HG03045 (cell line): ENCODE data around the gene NTN1.

Source experiments
- ATAC-seq: cut with Tn5 transposase; IDR thresholded peaks from one replicate; pipeline ENCODE4 v1.9.1; 2021; ENCODE audit warnings: mild to moderate bottlenecking, moderate library complexity; ENCODE audit not compliant: unreplicated experiment

The NTN1 gene

DNA sequence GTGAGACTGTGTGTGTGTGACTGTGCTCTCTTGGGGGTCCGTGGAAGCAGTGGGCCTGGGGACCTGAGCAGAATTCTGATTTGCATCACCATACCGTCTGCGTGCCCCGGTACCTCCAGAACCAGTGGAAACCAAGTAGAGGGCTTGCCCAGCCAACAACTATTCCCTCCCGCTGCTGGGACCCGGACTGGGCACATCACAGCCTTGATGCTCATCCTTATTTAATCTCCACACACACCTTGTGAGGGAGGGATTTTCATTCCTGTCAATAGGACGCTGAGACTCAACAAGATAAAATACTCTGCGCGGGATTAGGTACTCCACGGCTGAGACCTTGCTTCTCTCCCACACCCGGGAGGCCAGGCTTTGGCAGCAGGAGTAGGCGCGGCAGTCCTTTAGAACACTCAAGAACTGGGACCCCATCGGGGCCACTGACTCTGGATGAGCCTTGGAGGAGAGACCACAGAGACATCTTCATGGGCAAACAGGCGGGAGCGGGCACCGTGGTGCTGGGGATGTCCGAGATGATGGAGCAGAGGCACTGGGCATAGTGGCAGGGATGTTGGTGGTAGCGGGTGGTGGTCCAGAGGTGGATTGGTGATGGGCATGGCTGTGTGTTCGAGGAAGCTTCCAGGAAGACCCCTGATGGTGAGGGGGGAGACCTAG lies 208.0 kb downstream of the NTN1 start:
- no peak for ATAC-seq

GRCh38 chr17:9229826-9230201 lies 208.5 kb downstream of the NTN1 start:
- no peak for ATAC-seq

- no peak for ATAC-seq
These were observed 209.0 kb downstream of the NTN1 start for GRCh38 chr17:9230346-9230745.

- ATAC-seq: no peak
These were observed 209.6 kb downstream of the NTN1 start for GRCh38 chr17:9230861-9231260.

DNA sequence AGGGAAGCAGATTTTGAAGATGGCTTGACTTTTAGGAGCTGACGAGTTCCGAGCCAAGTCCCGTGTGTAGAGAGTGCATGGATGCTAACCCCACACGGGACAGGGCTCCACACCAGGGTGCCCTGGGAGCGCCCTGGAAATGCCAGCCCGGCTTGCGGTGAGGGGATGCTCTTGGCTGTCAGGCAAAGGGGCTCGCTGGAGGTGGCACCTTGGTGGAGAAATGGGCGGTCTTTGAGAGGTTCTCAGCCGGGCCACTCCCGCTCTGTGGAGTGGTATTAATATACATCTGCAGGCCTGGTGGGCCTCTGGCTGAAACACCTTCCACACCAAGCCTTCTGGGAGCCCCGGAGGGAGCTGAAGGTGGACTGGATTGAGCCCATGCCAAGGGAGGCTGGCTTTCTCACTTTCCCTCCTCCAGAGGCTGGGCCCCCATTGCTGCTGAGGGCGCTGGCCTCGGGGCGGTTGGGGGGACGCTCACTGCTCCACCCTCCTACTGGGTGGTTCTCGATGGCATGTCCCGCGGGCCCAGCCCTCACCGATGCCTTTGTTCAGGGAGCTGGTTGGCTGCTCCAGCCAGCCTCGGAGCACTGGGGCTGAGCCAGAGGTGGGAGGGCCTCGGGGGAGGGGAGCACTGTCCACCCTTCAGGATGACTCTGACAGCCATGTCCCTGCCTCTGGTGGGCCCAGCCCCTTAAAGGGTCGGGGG lies 210.3 kb downstream of the NTN1 start:
- ATAC-seq: no peak

GRCh38 chr17:9232155-9232475 lies 210.8 kb downstream of the NTN1 start:
- no peak for ATAC-seq

DNA sequence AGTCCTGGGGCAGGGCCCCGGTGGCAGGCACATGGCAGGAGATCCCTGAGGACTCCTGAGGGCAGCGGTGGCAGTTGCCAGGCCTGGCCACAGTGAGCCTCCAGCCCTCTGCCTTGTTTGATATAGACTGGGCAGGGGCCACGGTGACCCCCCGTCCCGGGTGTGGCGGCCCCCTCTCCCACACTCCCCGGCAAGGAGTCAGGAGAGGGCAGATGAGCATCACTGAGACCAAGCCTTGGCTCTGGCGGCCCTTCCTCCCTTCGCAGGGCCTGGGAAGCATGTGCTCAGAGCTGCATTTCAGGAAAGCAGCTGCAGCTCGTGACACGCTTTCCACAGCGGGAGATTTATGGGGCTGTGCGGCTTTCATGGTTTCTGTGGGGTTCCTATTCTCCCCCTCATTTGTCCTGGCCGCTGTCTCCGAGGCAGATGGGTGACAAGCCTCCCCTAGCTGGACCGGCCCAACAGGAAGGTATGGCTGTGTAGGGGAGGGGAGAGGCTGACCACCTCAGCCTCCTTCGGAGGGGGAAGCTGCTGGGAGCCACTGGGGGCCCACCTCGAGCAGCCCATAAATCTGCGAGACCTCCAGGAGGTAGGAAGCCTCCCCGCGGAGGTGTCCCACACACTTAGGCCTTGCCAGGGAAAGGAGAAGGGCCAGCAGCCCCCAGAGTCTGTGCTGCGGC lies 211.4 kb downstream of the NTN1 start:
- no peak for ATAC-seq

DNA sequence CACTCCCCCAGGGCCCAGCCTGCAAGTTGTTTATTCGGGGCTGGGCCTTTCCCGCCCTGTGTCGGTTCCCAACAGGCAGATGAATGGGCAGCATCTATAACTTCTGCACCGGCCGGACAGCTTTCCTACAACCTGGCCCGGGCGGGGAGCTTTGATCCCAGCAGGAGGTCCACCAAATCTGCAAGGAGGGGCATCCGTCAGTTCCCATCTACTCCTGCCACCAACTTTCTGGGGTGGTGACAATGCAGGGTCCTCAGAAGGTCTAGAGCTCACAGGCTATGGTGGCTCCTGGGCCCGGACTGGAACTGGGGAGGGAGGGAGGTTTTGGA lies 211.9 kb downstream of the NTN1 start:
- ATAC-seq: no peak

- no peak for ATAC-seq
These were observed 212.5 kb downstream of the NTN1 start for GRCh38 chr17:9233761-9234160.

- no peak for ATAC-seq
These were observed 213.2 kb downstream of the NTN1 start for GRCh38 chr17:9234389-9234945.

GRCh38 chr17:9235346-9235745 lies 214.0 kb downstream of the NTN1 start:
- ATAC-seq: no peak

GRCh38 chr17:9236286-9237052 lies 215.2 kb downstream of the NTN1 start:
- no peak for ATAC-seq

GRCh38 chr17:9237053-9237410 lies 215.7 kb downstream of the NTN1 start:
- no peak for ATAC-seq

DNA sequence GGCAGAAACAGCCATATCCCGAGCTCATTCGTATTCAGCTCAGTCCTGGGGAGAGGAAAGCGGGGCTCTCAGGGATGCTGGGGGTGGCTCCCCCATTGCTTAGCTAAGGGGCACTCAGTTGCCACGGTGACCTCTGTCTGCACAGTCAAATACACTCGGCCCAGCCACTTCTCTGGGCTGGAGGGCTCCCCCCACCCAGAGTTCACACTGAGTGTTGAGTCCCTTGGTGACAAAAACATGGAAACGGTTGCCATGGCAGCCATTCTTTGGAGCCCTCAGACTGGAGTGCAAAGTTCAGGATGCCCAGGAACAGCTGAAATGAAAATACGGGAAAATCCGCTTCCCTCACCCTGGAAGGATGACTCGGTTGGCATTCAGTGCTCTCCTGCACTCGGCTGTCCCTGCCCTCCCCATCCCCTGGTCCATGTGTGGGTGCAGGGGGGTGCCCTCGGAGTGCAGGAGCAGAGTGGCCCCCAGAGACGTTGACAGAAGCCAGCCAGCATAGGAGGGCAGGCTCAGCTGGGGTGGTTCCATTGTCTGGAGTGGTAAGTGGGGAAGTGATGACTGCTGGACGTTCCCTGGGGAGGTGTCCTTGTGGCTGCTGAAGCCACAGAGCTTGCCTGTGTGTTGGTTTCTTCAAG lies 216.5 kb downstream of the NTN1 start:
- ATAC-seq: no peak

DNA sequence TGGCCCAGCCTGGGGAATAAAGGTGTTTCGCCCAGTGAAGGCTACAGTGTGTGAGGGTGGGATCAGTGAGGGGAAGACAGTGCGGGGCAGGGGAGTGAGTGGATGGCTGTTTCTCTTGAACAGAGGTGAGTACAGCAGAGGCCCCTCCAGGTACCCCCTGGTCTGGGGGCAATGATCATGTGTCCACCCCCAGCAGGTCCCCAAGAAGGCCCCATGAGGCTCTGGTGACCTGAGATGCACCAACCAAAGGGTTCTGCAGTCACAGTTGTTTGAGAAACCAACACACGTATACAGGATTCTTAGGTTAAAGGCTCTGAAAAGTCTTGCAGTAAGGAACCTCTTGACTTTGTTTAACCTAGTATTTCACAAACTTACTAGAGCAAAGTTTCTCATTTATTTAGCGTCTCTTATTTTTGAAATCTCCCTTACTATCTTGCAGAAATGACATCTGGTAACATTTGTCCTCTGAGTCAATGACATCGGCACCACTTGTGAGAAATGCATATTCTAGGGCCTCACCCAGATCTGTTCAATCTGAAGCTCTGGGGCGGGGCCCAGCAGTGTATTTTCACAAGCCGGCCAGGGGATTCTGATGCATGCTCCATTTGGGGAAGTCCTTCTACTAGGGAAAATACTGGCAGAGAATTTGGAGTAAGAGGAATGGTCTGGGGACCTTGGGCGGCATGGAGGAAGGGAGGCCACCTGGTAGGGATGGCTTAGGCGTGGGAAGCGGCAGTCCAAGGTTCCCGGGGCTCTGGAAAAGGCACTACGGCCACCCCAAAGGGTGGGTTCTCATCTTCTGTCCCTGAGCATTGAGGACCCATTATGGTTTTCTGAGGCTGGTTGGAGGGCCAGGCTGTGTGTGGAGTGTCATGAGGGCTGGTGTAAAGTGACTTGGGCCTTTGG lies 217.3 kb downstream of the NTN1 start:
- no peak for ATAC-seq

- ATAC-seq: no peak
These were observed 218.0 kb downstream of the NTN1 start for GRCh38 chr17:9239246-9239792.

- no peak for ATAC-seq
These were observed 218.7 kb downstream of the NTN1 start for GRCh38 chr17:9239793-9240658.

GRCh38 chr17:9240659-9241370 lies 219.5 kb downstream of the NTN1 start:
- ATAC-seq: no peak
